KMS-11 (cell line): Measurements from ENCODE around the gene MYEF2.

Experiments
- H2AFZ ChIP-seq: fragments of 200-600 bp; sonication (generic); 2 replicates; pipeline ENCODE4 v1.6.1; 2016; ENCODE audit warnings: antibody characterized with exemption, mixed run types, low read depth
- H3K27ac ChIP-seq: fragments of 200-600 bp; sonication (generic); 2 replicates; pipeline ENCODE4 v1.6.1; 2016; ENCODE audit warnings: mild to moderate bottlenecking, mixed run types
- H3K27me3 ChIP-seq: fragments of 200-600 bp; sonication (generic); 2 replicates; pipeline ENCODE4 v1.6.1; 2017; ENCODE audit warnings: mild to moderate bottlenecking, low read depth, mixed run types, moderate library complexity; ENCODE audit not compliant: insufficient read depth
- H3K36me3 ChIP-seq: fragments of 200-600 bp; sonication (generic); 2 replicates; pipeline ENCODE4 v1.6.1; 2017; ENCODE audit warnings: mild to moderate bottlenecking, mixed run types; ENCODE audit not compliant: insufficient read depth
- H3K4me1 ChIP-seq: fragments of 200-600 bp; sonication (generic); 2 replicates; pipeline ENCODE4 v1.6.1; 2016; ENCODE audit warnings: mild to moderate bottlenecking, low read depth, mixed run types; ENCODE audit not compliant: poor library complexity, severe bottlenecking
- H3K4me2 ChIP-seq: fragments of 200-600 bp; sonication (generic); 2 replicates; pipeline ENCODE4 v1.7.0; 2016; ENCODE audit warnings: mild to moderate bottlenecking, mixed run types
- H3K4me3 ChIP-seq: fragments of 200-600 bp; sonication (generic); IDR thresholded peaks from 2 replicates; pipeline ENCODE4 v1.6.1; 2017; ENCODE audit warnings: low read depth, low read length, mixed read lengths; ENCODE audit not compliant: insufficient read depth
- H3K79me2 ChIP-seq: fragments of 200-600 bp; sonication (generic); 2 replicates; pipeline ENCODE4 v1.6.1; 2016; ENCODE audit warnings: low read depth, mixed run types; ENCODE audit not compliant: insufficient read depth
- H3K9ac ChIP-seq: fragments of 200-600 bp; sonication (generic); 2 replicates; pipeline ENCODE4 v1.6.1; 2016; ENCODE audit warnings: mild to moderate bottlenecking, mixed run types
- H4K20me1 ChIP-seq: fragments of 200-600 bp; sonication (generic); 2 replicates; pipeline ENCODE4 v1.6.1; 2016; ENCODE audit warnings: mild to moderate bottlenecking, mixed run types; ENCODE audit not compliant: insufficient read depth
- TF ChIP-seq, protein P1 (sequence below): fragments of 200-600 bp; sonication (generic); conservative IDR thresholded peaks from 2 replicates; pipeline ENCODE4 v1.6.1; 2017; ENCODE audit warnings: low read depth, mild to moderate bottlenecking, antibody characterized with exemption, low read length, moderate library complexity, mixed read lengths

The MYEF2 gene

GRCh38 chr15:48170981-48171380 is 7.1 kb downstream of the MYEF2 start:
- Histone ChIP-seq H2AFZ (no peak overlapping the region), H3K36me3 (no peaks in the 10 kb centered on the region; the same call in 1 of the 2 replicates), H3K4me3 (no peak overlapping the region), H3K9ac (no peak overlapping the region), H4K20me1 (no peaks in the 10 kb centered on the region), H3K79me2 (peaks cover 42% of the 10 kb centered on the region), H3K4me2 (no peak overlapping the region), H3K4me1 (peaks cover 16% of the 10 kb centered on the region), H3K27me3 (no peaks in the 10 kb centered on the region), H3K27ac (no peak overlapping the region)
- TF ChIP-seq, protein P1, sequence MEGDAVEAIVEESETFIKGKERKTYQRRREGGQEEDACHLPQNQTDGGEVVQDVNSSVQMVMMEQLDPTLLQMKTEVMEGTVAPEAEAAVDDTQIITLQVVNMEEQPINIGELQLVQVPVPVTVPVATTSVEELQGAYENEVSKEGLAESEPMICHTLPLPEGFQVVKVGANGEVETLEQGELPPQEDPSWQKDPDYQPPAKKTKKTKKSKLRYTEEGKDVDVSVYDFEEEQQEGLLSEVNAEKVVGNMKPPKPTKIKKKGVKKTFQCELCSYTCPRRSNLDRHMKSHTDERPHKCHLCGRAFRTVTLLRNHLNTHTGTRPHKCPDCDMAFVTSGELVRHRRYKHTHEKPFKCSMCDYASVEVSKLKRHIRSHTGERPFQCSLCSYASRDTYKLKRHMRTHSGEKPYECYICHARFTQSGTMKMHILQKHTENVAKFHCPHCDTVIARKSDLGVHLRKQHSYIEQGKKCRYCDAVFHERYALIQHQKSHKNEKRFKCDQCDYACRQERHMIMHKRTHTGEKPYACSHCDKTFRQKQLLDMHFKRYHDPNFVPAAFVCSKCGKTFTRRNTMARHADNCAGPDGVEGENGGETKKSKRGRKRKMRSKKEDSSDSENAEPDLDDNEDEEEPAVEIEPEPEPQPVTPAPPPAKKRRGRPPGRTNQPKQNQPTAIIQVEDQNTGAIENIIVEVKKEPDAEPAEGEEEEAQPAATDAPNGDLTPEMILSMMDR = no peak

- Histone ChIP-seq H4K20me1 (no peaks in the 10 kb centered on the region), H3K27me3 (no peaks in the 10 kb centered on the region), H3K27ac (no peak overlapping the region), H3K4me2 (no peak overlapping the region), H3K4me1 (peaks cover 11% of the 10 kb centered on the region), H3K79me2 (peaks cover 20% of the 10 kb centered on the region), H2AFZ (no peak overlapping the region), H3K4me3 (no peak overlapping the region), H3K36me3 (no peaks in the 10 kb centered on the region; the same call in 1 of the 2 replicates), H3K9ac (no peak overlapping the region)
- TF ChIP-seq, protein P1 = no peak
Observed at GRCh38 chr15:48168616-48169015, 9.5 kb downstream of the MYEF2 start.

GRCh38 chr15:48153526-48153925 is 24.6 kb downstream of the MYEF2 start:
- H4K20me1 ChIP-seq = no peaks in the 10 kb centered on the region
- H3K27ac ChIP-seq = no peak overlapping the region
- H3K79me2 ChIP-seq = no peaks in the 10 kb centered on the region
- no peaks in the 10 kb centered on the region for H3K4me1 ChIP-seq
- H3K27me3 ChIP-seq = no peaks in the 10 kb centered on the region
- H3K4me2 ChIP-seq = no peak overlapping the region
- H3K4me3 ChIP-seq = no peak overlapping the region
- no peak overlapping the region for H3K9ac ChIP-seq
- TF ChIP-seq, protein P1 = no peak
- H3K36me3 ChIP-seq = no peaks in the 10 kb centered on the region
- no peak overlapping the region for H2AFZ ChIP-seq

GRCh38 chr15:48149858-48150257 is 28.2 kb downstream of the MYEF2 start:
- Histone ChIP-seq H3K4me3 (no peak overlapping the region), H3K79me2 (no peaks in the 10 kb centered on the region), H2AFZ (no peak overlapping the region), H3K27ac (no peak overlapping the region), H3K4me1 (peaks cover 19% of the 10 kb centered on the region), H4K20me1 (no peaks in the 10 kb centered on the region), H3K9ac (no peak overlapping the region), H3K27me3 (no peaks in the 10 kb centered on the region), H3K36me3 (no peaks in the 10 kb centered on the region), H3K4me2 (no peak overlapping the region)
- TF ChIP-seq, protein P1 = no peak

DNA sequence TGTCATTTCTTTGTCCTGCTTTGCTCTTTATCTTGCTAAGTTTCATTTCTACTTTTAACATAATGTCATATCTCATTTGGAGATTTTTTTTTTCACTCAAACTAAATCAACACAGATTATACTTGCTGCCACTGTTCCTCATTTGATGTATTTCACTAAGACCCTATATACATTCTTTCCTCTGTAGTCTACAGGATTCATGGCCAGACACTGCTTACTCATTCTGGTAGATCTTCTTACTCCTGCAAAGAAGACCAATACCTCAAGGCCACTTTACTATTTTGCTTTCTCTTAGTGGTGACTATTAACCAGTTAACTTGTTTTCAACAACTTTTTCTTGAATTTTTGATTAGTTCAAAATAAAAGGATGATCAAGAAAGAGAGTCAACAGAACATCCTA is 30.7 kb downstream of the MYEF2 start:
- H3K79me2 ChIP-seq = no peaks in the 10 kb centered on the region
- H3K27me3 ChIP-seq = no peaks in the 10 kb centered on the region
- H4K20me1 ChIP-seq = no peaks in the 10 kb centered on the region
- peaks cover 32% of the 10 kb centered on the region for H3K4me1 ChIP-seq
- no peak overlapping the region for H2AFZ ChIP-seq
- TF ChIP-seq, protein P1 = no peak
- H3K9ac ChIP-seq = no peak overlapping the region
- no peak overlapping the region for H3K4me3 ChIP-seq
- H3K4me2 ChIP-seq = no peak overlapping the region
- H3K27ac ChIP-seq = no peak overlapping the region
- H3K36me3 ChIP-seq = no peaks in the 10 kb centered on the region
